ENCODE results near the gene MT3.

The MT3 gene

GRCh38 chr16:56589141-56590039 lies at the start of gene MT3:
TSS of gene MT3 (plus strand) at chr16:56589528. CDS start at chr16:56589591, 63 bp downstream.
- DNase-seq: no peak
- no peak for TF ChIP-seq POLR2A (IDR thresholded peaks at IDR 0.05; ENCODE audit: low read length)
- TF ChIP-seq GATA1 (IDR thresholded peaks at IDR 0.05; ENCODE audit: low read depth, low read length): no peak

GRCh38 chr16:56539656-56540055 lies 49.7 kb upstream of the MT3 start:
- no peak for DNase-seq
- TF ChIP-seq POLR2A (IDR thresholded peaks at IDR 0.05; ENCODE audit: low read length) (no peak), GATA1 (IDR thresholded peaks at IDR 0.05; ENCODE audit: low read depth, low read length) (no peak)

GRCh38 chr16:56542039-56542438 lies 47.3 kb upstream of the MT3 start:
- no peak for TF ChIP-seq POLR2A (IDR thresholded peaks at IDR 0.05; ENCODE audit: low read length)
- TF ChIP-seq GATA1 (IDR thresholded peaks at IDR 0.05; ENCODE audit: low read depth, low read length): no peak
- no peak for DNase-seq

GRCh38 chr16:56547120-56547948 lies 42.0 kb upstream of the MT3 start:
- TF ChIP-seq POLR2A (IDR thresholded peaks at IDR 0.05; ENCODE audit: low read length) (no peak), GATA1 (IDR thresholded peaks at IDR 0.05; ENCODE audit: low read depth, low read length) (no peak)
- no peak for DNase-seq

- TF ChIP-seq GATA1 (IDR thresholded peaks at IDR 0.05; ENCODE audit: low read depth, low read length) (no peak), POLR2A (IDR thresholded peaks at IDR 0.05; ENCODE audit: low read length) (no peak)
- no peak for DNase-seq
These were observed 41.3 kb upstream of the MT3 start for GRCh38 chr16:56547949-56548567.

- DNase-seq: no peak
- TF ChIP-seq POLR2A (IDR thresholded peaks at IDR 0.05; ENCODE audit: low read length) (no peak), GATA1 (IDR thresholded peaks at IDR 0.05; ENCODE audit: low read depth, low read length) (no peak)
These were observed 40.2 kb upstream of the MT3 start for GRCh38 chr16:56549161-56549560.

- TF ChIP-seq GATA1 (IDR thresholded peaks at IDR 0.05; ENCODE audit: low read depth, low read length) (no peak), POLR2A (IDR thresholded peaks at IDR 0.05; ENCODE audit: low read length) (no peak)
- no peak for DNase-seq
These were observed 39.5 kb upstream of the MT3 start for GRCh38 chr16:56549744-56550385.

GRCh38 chr16:56551796-56552738 lies 37.3 kb upstream of the MT3 start:
- DNase-seq: no peak
- no peak for TF ChIP-seq POLR2A (IDR thresholded peaks at IDR 0.05; ENCODE audit: low read length)
- TF ChIP-seq GATA1 (IDR thresholded peaks at IDR 0.05; ENCODE audit: low read depth, low read length): no peak

- no peak for TF ChIP-seq POLR2A (IDR thresholded peaks at IDR 0.05; ENCODE audit: low read length)
- no peak for TF ChIP-seq GATA1 (IDR thresholded peaks at IDR 0.05; ENCODE audit: low read depth, low read length)
- no peak for DNase-seq
These were observed 34.9 kb upstream of the MT3 start for GRCh38 chr16:56554441-56554840.

- DNase-seq: no peak
- TF ChIP-seq POLR2A (IDR thresholded peaks at IDR 0.05; ENCODE audit: low read length): no peak
- no peak for TF ChIP-seq GATA1 (IDR thresholded peaks at IDR 0.05; ENCODE audit: low read depth, low read length)
These were observed 31.1 kb upstream of the MT3 start for GRCh38 chr16:56558024-56558747.

GRCh38 chr16:56559109-56559508 lies 30.2 kb upstream of the MT3 start:
- no peak for DNase-seq
- no peak for TF ChIP-seq POLR2A (IDR thresholded peaks at IDR 0.05; ENCODE audit: low read length)
- no peak for TF ChIP-seq GATA1 (IDR thresholded peaks at IDR 0.05; ENCODE audit: low read depth, low read length)

GRCh38 chr16:56560447-56560846 lies 28.9 kb upstream of the MT3 start:
- DNase-seq: no peak
- no peak for TF ChIP-seq POLR2A (IDR thresholded peaks at IDR 0.05; ENCODE audit: low read length)
- TF ChIP-seq GATA1 (IDR thresholded peaks at IDR 0.05; ENCODE audit: low read depth, low read length): no peak
